Ascending aorta (tissue), 2 donors: ENCODE results near the gene DTYMK. TPM values are rescaled to one million over a fixed set of nuclear protein-coding genes. Genes with fewer than 3 reads are reported as not detected.

Experiments used
- DNase-seq, 2 donors: peaks; one replicate each; pipeline ENCODE4 v3.0.0-alpha.2; 2019; ENCODE audit warnings: low spot score in 2 of 2
- H3K27ac ChIP-seq, 2 donors: fragments of 200-600 bp; sonication (generic); one replicate each; pipeline ENCODE4 v1.5.1; 2016 to 2017; ENCODE audit warnings: mild to moderate bottlenecking in 1 of 2
- H3K27me3 ChIP-seq: fragments of 200-600 bp; sonication (generic); one replicate; pipeline ENCODE4 v1.5.1; 2017
- H3K36me3 ChIP-seq, 2 donors: fragments of 200-600 bp; sonication (generic); one replicate each; pipeline ENCODE4 v1.5.1; 2016
- H3K4me1 ChIP-seq, 2 donors: fragments of 200-600 bp; sonication (generic); one replicate each; pipeline ENCODE4 v1.5.1; 2016 to 2017; ENCODE audit warnings: mild to moderate bottlenecking in 1 of 2
- H3K4me3 ChIP-seq, 2 donors: fragments of 200-600 bp; sonication (generic); one replicate each; pipeline ENCODE4 v1.5.1; 2016 to 2017; ENCODE audit warnings: mild to moderate bottlenecking in 1 of 2
- H3K9me3 ChIP-seq, 2 donors: fragments of 200-600 bp; sonication (generic); one replicate each; pipeline ENCODE4 v1.5.1; 2016
- intact Hi-C: fragments of 100-400 bp; cut with DNase I; formaldehyde crosslinking; loops from one replicate; pipeline ENCODE4 v1.15.1; 2023
- total RNA-seq: library from RNA; depleted of rRNA; stranded (reverse); fragments of >200 nt; gene quantifications from one replicate; pipeline ENCODE4 v1.1.0, GENCODE V29; 2016
- TF ChIP-seq, protein P1 (sequence below), 3 experiments: fragments of 200-600 bp in 2 of 3; fragments of 450-650 bp in 1 of 3; sonication (generic) in 2 of 3; IDR thresholded peaks; one replicate each; pipeline ENCODE4 v1.5.1; 2016 to 2019; ENCODE audit warnings: antibody characterized with exemption in 3 of 3, mild to moderate bottlenecking in 1 of 3, moderate library complexity in 1 of 3

Gene DTYMK
- total RNA-seq, 1 donor from 2014 or later = 25.0 TPM

DNA sequence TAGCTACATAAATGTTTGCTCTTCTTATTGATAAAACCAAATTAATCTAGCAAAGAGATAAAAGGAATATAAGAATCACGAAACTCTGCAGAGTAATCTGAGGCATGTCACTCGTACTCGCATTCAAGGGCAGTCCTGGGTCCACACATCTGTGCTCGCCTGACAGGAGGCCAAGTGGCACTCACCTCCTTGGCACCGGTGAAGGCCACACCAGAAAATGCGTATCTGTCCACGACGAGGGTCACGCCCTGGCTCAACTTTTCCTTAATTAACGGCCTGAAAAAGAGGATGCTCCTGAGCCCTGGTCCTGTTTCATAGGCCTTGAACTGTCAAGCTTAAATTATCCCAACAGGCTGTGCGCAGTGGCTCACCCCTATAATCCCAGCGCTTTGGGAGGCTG is 6.6 kb downstream of the DTYMK start:
- Histone ChIP-seq H3K27ac (no peak overlapping the region), H3K4me1 (no peaks in the 10 kb centered on the region), H3K9me3 (no peaks in the 10 kb centered on the region), H3K36me3 (peaks cover 16 to 37% of the 10 kb centered on the region in 2 donors), H3K27me3 (no peaks in the 10 kb centered on the region), H3K4me3 (no peak overlapping the region)
- intact Hi-C loops = loop anchor here (10.0 kb wide), 1 partner anchor 175 kb away; the partner anchor contains the start of gene STK25
- no peak for DNase-seq
- TF ChIP-seq, protein P1, sequence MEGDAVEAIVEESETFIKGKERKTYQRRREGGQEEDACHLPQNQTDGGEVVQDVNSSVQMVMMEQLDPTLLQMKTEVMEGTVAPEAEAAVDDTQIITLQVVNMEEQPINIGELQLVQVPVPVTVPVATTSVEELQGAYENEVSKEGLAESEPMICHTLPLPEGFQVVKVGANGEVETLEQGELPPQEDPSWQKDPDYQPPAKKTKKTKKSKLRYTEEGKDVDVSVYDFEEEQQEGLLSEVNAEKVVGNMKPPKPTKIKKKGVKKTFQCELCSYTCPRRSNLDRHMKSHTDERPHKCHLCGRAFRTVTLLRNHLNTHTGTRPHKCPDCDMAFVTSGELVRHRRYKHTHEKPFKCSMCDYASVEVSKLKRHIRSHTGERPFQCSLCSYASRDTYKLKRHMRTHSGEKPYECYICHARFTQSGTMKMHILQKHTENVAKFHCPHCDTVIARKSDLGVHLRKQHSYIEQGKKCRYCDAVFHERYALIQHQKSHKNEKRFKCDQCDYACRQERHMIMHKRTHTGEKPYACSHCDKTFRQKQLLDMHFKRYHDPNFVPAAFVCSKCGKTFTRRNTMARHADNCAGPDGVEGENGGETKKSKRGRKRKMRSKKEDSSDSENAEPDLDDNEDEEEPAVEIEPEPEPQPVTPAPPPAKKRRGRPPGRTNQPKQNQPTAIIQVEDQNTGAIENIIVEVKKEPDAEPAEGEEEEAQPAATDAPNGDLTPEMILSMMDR (IDR thresholded peaks at IDR 0.05) = no peak

DNA sequence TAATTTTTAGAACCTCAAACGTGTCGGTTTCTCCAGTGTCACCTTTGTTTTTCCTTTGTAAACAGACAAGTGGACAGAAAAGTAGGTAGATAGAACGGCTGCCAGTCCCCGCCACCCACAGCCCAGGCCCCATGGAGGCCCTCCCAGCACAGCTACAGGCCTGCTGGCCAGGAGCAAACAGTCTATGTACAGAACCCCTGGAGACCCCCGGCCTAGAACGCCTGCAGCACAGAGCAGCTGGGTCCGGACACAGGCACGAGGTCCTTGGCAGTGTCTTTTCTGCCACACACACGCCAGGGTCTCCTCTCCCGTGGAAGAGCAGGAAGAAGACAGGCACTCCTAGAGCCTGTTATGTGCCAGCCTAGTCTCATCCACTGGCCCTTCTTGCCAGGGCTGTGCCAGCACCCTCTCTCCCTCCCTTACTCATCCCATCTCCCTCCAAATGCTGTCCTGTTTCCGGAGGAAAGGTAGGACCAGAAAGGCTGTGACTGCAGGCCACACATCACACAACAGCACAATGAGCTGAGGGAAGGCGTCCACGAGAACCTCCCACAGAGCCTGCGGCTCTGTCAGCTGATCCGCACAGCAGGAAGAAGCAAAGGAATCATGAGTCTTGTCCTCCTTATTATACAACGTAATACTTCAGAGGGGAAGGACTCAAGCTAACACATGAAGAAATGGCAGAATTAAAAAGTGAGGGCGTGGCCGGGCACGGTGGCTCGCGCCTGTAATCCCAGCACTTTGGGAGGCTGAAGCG is 7.7 kb downstream of the DTYMK start:
- no peak overlapping the region for H3K4me3 ChIP-seq
- no peaks in the 10 kb centered on the region for H3K4me1 ChIP-seq
- no peaks in the 10 kb centered on the region for H3K27me3 ChIP-seq
- peaks cover 16 to 37% of the 10 kb centered on the region in 2 donors for H3K36me3 ChIP-seq
- H3K9me3 ChIP-seq = no peaks in the 10 kb centered on the region
- no peak overlapping the region for H3K27ac ChIP-seq
- DNase-seq = no peak
- TF ChIP-seq, protein P1 (IDR thresholded peaks at IDR 0.05) = no peak
- intact Hi-C loops = no loop called here

DNA sequence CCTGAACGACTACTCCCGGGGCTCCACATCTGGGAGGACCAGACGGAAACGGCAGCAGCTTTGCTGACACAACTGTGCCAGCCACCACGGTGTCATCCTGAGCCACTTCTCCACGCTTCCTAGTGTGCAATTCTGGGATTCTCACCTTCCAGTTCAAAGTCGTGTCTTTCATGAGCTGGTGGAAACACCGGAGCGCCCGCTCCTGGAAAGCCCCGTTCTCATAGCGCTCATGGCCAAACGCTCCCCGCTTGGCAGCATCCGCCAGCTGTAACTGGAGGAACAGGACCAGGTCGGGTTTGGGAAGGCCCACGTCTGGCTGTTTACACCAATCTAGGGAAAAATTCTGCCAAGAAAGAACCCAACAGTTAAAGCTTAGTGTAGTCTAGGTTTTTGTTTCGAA is 8.3 kb downstream of the DTYMK start:
- DNase-seq = no peak
- Histone ChIP-seq H3K36me3 (peaks cover 16 to 37% of the 10 kb centered on the region in 2 donors), H3K27ac (no peak overlapping the region), H3K4me3 (no peak overlapping the region), H3K4me1 (no peaks in the 10 kb centered on the region), H3K9me3 (no peaks in the 10 kb centered on the region), H3K27me3 (no peaks in the 10 kb centered on the region)
- TF ChIP-seq, protein P1 (IDR thresholded peaks at IDR 0.05) = no peak
- intact Hi-C loops = no loop called here

DNA sequence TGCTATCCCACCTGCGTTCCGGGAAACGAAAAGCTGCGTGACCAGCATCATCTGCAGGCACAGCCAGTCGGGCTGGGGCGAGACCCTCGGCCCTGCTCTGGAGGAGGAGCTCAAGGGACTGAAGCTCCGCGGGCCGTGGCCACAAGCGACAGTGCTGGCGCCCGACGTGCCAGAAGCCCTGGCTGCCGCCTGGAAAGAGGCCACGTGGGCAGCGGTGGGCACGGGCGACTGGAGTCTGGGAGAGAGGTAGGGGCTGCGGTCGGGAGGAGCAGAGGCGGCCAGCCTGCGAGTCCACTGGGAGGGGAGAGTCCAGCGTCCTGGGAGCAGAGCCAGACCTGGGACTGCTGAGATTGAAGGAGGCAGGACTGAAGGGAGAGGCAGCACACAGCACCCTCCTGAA is 9.2 kb downstream of the DTYMK start:
- Histone ChIP-seq H3K27me3 (no peaks in the 10 kb centered on the region), H3K27ac (no peak overlapping the region), H3K4me3 (no peak overlapping the region), H3K36me3 (peaks cover 21 to 42% of the 10 kb centered on the region in 2 donors), H3K4me1 (no peaks in the 10 kb centered on the region), H3K9me3 (no peaks in the 10 kb centered on the region)
- TF ChIP-seq, protein P1 (IDR thresholded peaks at IDR 0.05) = no peak
- intact Hi-C loops = no loop called here
- no peak for DNase-seq

DNA sequence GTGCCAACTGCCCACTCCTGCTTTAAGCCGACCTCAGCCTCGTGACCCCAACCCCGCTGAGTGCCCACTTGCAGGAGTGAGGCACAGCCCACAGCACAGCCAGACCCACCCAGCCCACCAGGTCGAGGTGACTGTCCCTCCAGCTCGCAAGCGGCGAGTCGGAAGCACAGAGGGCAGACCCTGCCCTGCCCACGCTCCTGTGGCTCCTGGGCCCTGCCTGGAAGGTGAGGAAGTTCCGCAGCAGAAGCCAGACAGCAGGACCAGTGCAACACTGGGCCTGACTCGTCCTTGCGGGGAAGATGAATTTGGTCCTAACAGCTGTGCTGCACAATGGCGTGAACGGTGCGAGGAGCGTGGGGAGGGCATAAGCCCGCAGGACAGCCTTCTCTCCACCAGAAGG is 9.9 kb downstream of the DTYMK start:
- no peak for DNase-seq

More for the DNA sequence above, 9.9 kb downstream of the DTYMK start:
- Histone ChIP-seq H3K4me3 (no peak overlapping the region), H3K27me3 (no peaks in the 10 kb centered on the region), H3K36me3 (peaks cover 29 to 46% of the 10 kb centered on the region in 2 donors), H3K27ac (no peak overlapping the region), H3K9me3 (no peaks in the 10 kb centered on the region), H3K4me1 (no peaks in the 10 kb centered on the region)
- intact Hi-C loops = no loop called here
- TF ChIP-seq, protein P1 (IDR thresholded peaks at IDR 0.05) = no peak
